NT2/D1 (cell line): ENCODE data around the gene MAML3.

ENCODE experiments used
- SUZ12 ChIP-seq: IDR thresholded peaks from 2 replicates; pipeline ENCODE4 v1.6.1; 2011; ENCODE audit not compliant: insufficient read length, insufficient read depth; ENCODE audit errors: extremely low read depth
- YY1 ChIP-seq: IDR thresholded peaks from 2 replicates; pipeline ENCODE4 v1.6.1; 2011; ENCODE audit not compliant: insufficient read length, insufficient read depth
- ZNF274 ChIP-seq: IDR thresholded peaks from 2 replicates; pipeline ENCODE4 v1.6.1; 2011; ENCODE audit warnings: mild to moderate bottlenecking, low read depth, low read length

- TF ChIP-seq SUZ12: no peak
- no peak for TF ChIP-seq ZNF274
- no peak for TF ChIP-seq YY1
Measured at GRCh38 chr4:140115140-140115539, 38.8 kb downstream of the MAML3 start.
